Left ventricle myocardium superior (tissue), 1 donor: ENCODE data around the gene LINC00237. TPM values are rescaled to one million over a fixed set of nuclear protein-coding genes. Genes with fewer than 3 reads are reported as not detected.

ENCODE experiments used
- ATAC-seq: fragments of 200-7000 bp; cut with Tn5 transposase; one replicate; pipeline ENCODE4 v1.9.1; 2020; ENCODE audit warnings: mild to moderate bottlenecking, moderate library complexity
- DNase-seq: peaks from one replicate; pipeline ENCODE4 v3.0.0-alpha.2; 2020
- intact Hi-C: fragments of 100-400 bp; cut with micrococcal nuclease; formaldehyde crosslinking; loops from one replicate; pipeline ENCODE4 v1.11.0; 2022
- total RNA-seq: library from RNA; stranded (reverse); fragmentation: NEBNext Ultra II Directional; extraction: Animal tissue kit (Norgen Biotek cat#: 25700); gene quantifications from one replicate; pipeline ENCODE4 v1.2.1, GENCODE V29; 2021
- donor health status: DM: no; HTN: yes; CAD: no; lungs with severe emphysema.

The LINC00237 gene
- total RNA-seq, 1 donor from 2014 or later: not detected

DNA sequence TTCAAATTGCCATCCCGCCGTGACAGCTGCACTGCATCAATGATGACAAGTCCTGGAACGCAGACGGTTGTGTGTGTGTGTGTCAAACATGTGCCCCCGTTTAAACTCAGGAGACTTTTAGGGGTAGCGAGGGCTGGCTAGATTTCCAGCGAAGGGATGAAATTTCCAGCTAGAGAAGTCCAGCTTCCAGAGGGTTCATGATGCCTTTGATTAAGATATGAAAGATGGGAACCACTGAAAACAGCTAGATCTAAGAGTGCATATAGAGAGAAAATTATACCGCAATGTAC is 20.4 kb upstream of the LINC00237 start:
- DNase-seq (no peak), ATAC-seq (peak; percentile 5)
- intact Hi-C loops: no loop called here

- intact Hi-C loops: no loop called here
- ATAC-seq: peak; percentile 99
- DNase-seq: peak; percentile 99
These were observed 19.9 kb upstream of the LINC00237 start, which contains the start of gene KIZ for GRCh38 chr20:21125849-21126580. Gene KIZ, plus strand, starts transcription at chr20:21126082. Its CDS starts 34 bp downstream, at chr20:21126116.

DNA sequence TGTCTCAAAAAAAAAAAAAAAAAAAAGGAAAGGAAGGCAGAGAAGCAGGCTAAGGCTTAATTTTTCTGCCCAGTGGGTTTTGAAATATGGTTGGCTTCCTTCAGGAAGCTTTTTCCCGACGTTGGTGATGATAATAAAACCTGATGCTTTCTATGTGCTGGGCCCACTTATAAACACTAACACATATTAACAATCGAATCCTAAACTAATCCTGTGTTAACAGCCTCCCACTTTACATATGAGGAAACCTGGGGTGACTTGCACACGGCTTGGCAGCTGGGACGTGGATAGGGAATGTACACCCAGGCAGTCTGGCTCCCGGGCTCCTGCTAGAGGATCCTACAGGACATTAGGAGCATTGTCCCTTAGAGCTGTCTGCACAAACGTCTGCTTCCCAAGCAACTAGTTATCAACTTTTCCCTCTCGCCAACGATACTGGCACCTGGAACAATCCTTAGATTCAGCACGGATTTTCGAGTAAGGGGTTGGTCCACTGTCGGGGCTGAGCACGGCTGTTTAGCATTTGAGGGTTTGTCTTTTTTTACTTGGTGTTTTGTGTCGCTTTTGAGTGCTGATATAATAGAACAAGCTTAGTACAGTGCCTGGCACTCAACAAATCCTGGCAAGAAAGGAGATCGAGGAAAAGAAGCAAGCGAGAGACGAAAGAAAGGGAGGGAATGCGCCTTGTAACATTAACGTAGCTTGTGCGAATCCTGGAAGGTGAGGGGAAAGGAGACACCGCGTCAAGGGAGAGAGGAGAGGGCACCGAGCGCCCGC is 19.1 kb upstream of the LINC00237 start:
- intact Hi-C loops: no loop called here

DNA sequence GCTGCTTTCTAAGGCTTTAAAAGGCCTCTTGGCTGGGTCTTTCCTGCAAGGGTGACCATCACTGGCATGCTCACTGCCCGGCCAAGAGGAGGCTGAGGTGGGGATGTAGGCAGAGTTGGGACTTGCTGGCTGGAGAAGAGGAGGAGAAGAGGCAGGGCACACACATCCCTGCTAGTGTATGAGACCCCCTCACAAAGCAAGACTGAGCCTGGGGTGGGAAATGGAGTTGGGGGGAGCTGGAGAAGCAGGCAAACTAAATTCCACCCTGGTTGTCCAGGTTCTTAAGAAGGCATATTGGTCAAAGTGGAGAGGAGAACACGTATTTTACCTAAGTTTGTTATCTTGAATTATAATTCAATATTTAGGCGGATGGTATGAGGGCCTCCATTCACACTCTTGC is 18.0 kb upstream of the LINC00237 start:
- ATAC-seq (no peak), DNase-seq (no peak)
- intact Hi-C loops: no loop called here

More for the DNA sequence above, 19.1 kb upstream of the LINC00237 start:
- DNase-seq: peak; percentile 55
- peak; percentile 74 for ATAC-seq

DNA sequence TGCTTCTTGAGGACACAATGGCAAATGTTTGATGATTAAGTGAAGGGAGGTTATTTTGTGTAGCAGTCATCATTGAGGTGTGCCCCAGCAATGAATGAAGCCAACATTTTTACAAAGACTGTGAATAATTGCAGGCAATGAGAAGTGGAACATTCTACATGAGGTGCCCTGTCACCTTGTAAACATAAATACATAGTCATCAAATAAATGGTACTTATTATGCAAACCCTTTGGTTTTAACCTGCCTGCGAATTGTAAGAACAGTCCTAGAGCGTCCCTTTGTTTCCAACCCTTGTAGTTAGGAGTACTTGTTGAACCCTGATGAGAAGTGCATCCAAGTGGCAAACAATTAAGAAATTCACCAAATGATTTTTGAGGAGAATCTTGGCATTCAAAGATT is 12.6 kb upstream of the LINC00237 start:
- intact Hi-C loops: no loop called here
- no peak for ATAC-seq
- DNase-seq: no peak

DNA sequence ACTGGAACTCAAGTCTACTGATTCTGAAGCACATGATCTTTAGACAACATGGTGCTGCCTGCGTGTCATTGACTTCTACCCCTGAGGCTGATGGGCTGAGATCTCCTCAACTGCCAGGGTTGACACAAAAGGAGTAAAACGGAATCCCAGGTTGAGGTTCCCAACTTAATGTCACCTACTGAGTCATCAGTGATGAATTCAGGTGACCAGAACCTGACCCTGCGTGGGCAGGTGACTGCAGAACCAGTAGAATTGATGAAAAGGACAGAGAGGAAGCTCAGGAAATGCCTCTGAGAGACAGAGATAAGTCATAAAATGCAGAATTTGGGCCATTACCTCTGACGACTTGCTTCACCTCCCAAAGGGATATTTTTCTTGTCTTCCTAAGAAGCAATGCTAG is 12.0 kb upstream of the LINC00237 start:
- intact Hi-C loops: no loop called here
- no peak for ATAC-seq
- DNase-seq: no peak

- intact Hi-C loops: no loop called here
- DNase-seq (no peak), ATAC-seq (no peak)
These were observed 11.4 kb upstream of the LINC00237 start for GRCh38 chr20:21117521-21117920.

DNA sequence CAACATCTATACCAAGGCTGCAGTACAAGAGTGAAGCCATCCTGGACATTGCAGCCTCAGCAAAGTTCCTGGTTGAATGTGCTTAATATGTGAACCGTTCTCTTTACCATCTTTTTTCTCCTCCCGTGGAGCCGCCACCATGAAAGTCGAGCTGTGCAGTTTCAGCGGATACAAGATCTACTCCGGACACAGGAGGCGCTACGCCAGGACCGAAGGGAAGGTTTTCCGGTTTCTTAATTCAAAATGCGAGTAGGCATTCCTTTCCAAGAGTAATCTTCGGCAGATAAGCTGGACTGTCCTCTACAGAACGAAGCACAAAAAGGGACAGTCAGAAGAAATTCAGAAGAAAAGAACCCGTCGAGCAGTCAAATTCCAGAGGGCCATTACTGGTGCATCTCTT is 8.4 kb upstream of the LINC00237 start:
- no peak for DNase-seq

GRCh38 chr20:21113697-21114096 is 7.5 kb upstream of the LINC00237 start:
- ATAC-seq (no peak), DNase-seq (no peak)
- intact Hi-C loops: no loop called here

More for the DNA sequence above, 8.4 kb upstream of the LINC00237 start:
- no peak for ATAC-seq
- intact Hi-C loops: no loop called here

DNA sequence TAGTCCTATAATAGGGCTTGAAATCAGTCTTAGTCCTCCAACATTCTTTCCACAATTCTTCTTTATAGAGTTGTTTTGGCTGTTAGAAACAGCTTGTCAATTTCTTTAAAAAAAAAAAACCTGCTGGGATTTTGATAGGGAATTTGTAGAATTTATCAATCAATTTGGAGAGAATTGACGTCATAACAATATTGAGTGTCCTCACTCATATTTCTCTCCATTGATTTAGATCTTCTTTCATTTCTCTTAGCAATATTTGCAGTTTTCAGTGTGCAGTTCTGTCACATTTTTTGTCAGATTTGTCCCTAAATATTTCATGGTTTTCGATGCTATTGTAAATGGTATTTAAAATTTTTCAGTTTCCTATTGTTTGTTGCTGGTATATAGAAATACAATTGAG is 5.3 kb upstream of the LINC00237 start:
- intact Hi-C loops: no loop called here
- no peak for ATAC-seq
- DNase-seq: no peak

GRCh38 chr20:21110811-21111210 is 4.7 kb upstream of the LINC00237 start:
- ATAC-seq (no peak), DNase-seq (no peak)
- intact Hi-C loops: no loop called here

DNA sequence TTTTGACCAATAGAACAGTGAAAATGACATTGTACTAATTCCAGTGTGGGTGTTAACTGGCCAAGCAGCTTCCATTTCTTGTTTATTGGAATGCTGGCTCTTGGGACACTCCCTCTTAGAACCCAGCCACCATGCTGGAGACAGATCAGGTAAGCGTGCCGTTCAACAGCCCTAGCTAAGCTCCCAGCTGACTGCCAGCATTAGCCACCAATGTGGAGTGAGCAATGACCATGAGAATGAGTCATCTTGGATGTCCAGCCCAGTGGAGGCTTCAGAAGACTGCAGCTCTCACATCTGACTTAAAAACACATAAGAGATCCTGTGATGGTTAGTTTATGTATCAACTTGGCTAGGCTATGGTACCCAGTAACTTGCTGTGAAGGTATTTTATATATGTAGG is 3.0 kb upstream of the LINC00237 start:
- intact Hi-C loops: no loop called here
- no peak for ATAC-seq
- no peak for DNase-seq

DNA sequence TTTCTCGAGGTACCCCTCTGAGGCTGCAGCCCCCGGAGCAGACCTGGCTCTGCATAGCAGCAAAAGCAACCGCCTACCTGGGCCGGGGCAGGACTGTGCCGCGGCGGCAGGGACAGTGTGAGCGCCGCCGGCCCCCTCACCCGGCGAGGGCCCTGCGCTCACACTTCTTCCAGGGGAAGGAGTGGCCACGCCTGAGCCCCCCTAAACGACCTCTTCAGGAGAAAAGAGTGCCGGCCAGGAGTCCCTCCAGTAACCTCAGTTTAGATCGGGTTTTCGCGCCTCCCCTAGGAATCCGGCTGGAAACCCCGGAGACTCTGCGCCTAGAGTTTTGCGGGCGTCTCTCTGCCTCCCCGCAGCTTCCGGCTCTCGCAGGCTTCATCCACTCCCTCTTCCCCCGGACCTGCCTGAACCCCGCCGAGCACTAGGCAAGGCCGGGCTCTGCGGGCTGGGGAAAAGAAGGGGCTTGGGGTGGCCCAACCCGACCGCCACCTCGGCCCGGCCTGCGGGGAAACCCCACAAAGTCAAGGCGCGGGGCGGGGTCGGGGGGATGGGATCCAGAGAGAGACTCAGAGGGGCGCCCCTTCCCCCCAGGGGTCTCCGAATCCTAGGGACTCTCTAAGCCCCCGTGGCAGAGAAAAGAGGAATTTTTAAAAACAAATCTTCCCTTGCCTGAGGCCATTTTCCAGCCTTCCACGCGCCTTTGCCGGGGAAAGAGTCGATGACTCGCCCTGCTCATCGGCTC is 558 bp downstream of the LINC00237 start:
- intact Hi-C loops: no loop called here
- ATAC-seq (no peak), DNase-seq (no peak)

- ATAC-seq (no peak), DNase-seq (no peak)
- intact Hi-C loops: no loop called here
These were observed 1.2 kb downstream of the LINC00237 start for GRCh38 chr20:21104921-21105320.

DNA sequence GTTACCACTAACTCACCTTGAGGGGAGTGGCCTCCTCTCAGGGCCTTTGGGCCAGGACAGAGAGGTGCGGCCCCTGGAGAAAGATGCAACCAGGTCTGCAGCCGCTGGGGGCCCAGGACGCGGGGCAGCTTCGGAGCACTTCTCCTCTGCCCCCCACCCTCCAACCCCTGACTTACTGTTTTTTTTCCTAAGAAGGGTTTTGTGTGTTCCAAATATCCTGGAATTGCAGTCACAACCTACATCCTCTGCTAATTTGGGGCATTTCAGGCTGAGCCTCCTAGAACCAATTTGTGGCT is 1.7 kb downstream of the LINC00237 start:
- ATAC-seq (no peak), DNase-seq (no peak)
- intact Hi-C loops: no loop called here

DNA sequence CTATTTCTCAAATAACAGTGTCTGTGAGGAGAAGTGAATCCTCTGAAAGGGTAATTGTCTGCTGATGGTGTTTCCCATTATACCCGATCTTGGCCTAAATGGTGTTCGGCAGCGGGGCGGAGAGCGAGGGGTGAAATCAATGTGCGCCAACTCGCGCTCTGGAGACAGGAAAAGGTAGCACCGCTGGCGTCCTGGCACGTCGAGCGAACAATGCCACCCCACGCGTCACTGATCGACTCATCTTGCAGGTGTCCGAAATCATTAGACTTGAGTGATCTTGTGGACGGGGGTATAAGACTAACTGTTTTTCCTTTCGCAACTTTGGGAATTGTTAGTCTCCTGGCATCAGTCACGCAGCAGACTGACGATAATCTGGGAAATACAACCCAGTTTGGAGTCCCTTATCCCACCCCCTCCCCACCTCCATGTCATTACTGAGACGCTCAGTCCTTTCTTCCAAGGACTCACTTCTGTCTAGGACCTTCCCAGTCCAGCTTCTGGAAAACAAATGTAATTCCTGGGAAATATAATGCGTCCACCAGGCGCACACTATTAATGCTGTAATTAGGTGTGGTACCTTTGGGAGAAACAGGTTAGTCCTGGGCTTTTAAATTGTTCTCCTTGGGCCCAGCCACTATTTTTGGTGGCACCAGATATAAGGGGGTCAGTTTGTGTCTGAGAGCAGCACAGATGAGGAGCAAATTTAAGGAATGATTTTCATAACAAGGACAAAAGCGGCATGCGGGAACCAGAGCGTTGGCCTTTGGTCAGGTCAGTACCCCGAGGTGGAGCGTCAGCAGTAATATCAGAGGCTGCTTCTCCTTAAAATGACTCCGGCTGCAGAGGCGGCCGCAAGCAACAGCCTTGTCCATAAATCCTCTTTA is 2.3 kb downstream of the LINC00237 start:
- ATAC-seq (no peak), DNase-seq (no peak)
- intact Hi-C loops: no loop called here

GRCh38 chr20:21102603-21103311 is 3.4 kb downstream of the LINC00237 start:
- peak; percentile 62 for DNase-seq
- peak; percentile 75 for ATAC-seq
- intact Hi-C loops: no loop called here

- ATAC-seq (peak; percentile 59), DNase-seq (no peak)
- intact Hi-C loops: no loop called here
These were observed 4.1 kb downstream of the LINC00237 start for GRCh38 chr20:21101932-21102575.
